DOHH2 (cell line): ENCODE measurements around the gene TFAP2D.

Experiments used
- CTCF ChIP-seq: fragments of 200-600 bp; sonication (generic); IDR thresholded peaks from one replicate; pipeline ENCODE4 v1.5.1; 2014; ENCODE audit warnings: antibody characterized with exemption, mild to moderate bottlenecking, low read depth, low read length; ENCODE audit not compliant: poor library complexity, severe bottlenecking
- EZH2phosphoT487 ChIP-seq: fragments of 200-600 bp; sonication (generic); IDR thresholded peaks from 2 replicates; pipeline ENCODE4 v1.6.1; 2017; ENCODE audit warnings: borderline replicate concordance, mild to moderate bottlenecking, antibody characterized with exemption, low read length, moderate library complexity, mixed read lengths

GRCh38 chr6:50795574-50795973 is 82.2 kb downstream of the TFAP2D start:
- TF ChIP-seq CTCF (no peak), EZH2phosphoT487 (no peak)
